HG03469 (cell line): ENCODE results near the gene PDE6B.
A peak's percentile ranks its signal among the peaks of the same experiment; 100 is the strongest.
"Not testable (repeated sequence)": the region's sequence is repeated elsewhere in the genome, so short reads cannot be mapped to it uniquely, and the experiment has no call there.

Experiments used
- ATAC-seq: cut with Tn5 transposase; IDR thresholded peaks from one replicate; pipeline ENCODE4 v1.9.1; 2021; ENCODE audit warnings: mild to moderate bottlenecking, moderate library complexity, moderate number of reproducible peaks; ENCODE audit not compliant: unreplicated experiment

The PDE6B gene

DNA sequence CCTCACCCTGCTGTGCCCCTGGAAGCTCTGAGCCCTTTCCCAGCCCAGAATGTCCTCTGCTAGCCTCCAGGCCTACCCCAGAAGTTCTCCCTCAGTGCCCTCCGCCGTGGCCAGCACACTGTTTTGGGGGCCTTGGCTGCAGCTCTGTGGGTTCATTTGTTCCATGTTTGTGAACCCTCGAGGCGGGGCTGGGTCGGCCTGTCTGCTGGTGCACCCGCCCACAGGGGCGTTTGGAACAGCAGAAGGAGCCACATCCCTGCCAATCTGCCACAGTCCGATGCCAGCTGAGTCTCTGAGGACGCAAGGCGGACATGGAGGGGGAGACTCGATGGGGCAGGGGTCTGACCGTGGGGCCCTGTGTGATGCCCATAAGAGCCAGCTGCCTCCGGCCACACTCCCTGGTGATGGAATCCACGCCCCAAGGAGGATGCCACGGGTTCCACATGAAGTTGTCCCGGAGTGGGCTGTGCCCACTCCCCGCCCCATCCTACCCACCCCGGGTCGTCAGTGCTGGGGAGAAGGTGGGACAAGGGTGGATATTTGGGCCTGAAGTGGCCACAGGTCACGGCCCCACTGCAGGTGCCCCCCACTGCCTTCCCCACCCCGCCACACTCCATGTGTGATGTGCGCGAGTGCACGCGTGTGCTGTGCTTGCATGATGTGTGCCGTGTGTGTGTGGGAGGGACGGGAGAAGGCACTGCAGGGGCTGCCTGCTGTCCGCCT lies 41.6 kb downstream of the PDE6B start:
- ATAC-seq: no peak

DNA sequence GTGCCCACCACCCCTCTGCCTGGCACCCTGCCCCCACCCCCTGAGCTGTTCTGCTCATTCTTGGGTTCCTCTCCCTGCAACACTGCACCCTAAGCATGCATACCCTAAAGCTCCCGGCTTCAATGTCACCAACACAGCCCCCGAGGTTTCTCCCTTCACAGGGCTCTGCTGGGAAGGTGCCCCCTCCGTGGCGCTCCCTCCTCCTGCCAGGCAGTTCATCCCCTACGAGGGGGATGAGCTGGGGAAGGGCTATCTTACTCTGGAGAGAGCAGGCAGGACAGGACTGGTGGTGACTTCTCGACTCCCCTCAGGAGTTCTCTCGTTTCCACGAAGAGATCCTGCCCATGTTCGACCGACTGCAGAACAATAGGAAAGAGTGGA lies 42.2 kb downstream of the PDE6B start:
- no peak for ATAC-seq

DNA sequence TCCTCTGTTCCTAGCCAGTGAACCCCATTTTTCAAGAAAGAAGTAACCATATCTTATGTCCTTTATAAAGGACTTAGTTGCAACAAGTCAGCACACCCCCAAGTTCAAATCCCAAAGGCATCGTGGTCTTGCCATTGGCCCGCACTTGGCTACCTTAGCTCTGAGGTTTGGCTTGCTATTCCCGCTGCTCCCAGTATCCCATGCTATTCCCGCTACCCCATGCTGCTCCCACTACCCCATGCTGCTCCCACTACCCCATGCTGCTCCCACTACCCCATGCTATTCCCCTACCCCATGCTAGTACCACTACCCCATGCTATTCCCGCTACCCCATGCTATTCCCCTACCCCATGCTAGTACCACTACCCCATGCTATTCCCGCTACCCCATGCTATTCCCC lies 42.8 kb downstream of the PDE6B start:
- not testable (repeated sequence) for ATAC-seq

DNA sequence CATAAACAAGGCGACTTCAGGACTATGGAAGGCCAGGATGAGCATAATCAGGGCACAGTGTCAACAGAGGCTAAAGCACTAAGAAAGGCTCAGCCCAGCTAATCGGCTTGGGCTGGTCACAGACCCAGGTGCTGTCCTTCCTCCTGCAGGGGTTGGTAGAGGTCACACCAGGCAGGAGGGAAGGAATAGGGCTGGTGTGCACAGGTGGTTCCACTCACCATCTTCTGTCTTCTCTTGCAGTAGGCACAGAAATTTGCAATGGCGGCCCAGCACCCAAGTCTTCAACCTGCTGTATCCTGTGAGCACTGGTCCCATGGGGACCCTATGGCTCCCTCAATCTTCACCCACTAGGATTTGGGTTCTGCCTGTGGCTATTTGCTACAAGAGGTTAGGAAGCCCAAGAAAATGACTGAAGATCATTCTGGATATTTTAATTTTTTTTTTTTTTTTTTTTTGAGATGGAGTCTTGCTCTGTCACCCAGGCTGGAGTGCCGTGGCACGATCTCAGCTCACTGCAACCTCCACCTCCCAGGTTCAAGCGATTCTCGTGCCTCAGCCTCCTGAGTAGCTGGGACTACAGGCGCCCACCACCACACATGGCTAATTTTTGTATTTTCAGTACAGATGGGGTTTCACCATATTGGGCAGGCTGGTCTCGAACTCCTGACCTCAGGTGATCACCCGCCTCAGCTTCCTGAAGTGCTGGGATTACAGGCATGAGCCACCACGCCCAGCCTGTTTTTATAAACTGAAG lies 44.6 kb downstream of the PDE6B start:
- ATAC-seq: not testable (repeated sequence)

DNA sequence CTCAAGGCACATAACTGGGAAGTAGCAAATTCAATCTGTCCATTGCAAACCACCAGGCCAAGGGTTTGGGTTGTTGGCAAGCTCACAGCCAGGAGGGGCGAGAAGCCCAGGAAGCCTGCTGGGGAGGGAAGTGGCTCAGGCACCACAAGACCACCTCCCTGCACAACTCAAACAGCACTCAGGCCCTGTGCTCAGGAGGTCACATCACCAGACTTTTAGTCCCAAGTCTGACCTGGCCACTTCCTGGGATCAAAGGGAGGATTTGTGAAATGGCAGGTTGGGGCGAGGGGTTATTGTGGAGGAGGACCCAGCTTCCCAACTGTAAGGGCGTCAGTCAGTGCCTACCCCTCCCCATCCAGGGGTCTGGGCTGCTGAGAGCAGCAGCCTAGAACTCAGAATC lies 46.4 kb downstream of the PDE6B start:
- ATAC-seq: no peak

DNA sequence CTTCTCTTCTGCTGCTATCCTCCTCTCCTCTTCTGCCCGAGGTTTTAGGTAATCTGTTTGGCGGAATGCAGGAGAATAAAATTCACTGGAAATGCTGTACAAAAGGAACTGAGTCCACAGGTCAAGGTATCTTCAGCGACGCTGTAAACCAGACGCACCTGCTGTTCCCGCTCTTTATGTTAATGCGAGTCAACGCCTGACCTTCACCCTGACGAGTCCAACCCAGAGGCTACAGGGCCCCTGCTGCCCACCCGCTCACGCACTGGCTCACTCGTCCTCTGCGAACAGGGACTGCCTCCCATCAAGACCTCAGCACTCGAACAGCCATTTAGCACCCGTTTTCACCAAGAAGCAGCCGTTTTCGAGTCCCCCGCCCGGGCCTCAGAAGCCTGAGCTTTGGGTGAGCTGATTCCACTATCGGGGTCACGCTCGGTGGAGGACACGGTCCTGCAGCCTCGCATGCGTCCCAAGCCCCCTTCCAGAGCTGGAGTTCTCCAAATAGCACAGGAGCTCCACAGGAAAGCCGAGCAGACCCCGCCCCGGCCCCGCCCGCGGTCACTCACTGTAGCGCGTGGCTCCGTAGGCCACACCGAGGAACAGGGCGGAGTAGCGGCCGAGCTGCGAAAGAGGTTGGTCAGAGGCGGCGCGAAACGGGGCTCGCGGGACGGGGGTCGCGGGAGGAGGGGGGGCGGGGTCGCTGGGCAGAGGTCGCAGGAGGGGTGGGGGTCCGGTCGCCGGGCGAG lies 48.1 kb downstream of the PDE6B start:
- no peak for ATAC-seq

DNA sequence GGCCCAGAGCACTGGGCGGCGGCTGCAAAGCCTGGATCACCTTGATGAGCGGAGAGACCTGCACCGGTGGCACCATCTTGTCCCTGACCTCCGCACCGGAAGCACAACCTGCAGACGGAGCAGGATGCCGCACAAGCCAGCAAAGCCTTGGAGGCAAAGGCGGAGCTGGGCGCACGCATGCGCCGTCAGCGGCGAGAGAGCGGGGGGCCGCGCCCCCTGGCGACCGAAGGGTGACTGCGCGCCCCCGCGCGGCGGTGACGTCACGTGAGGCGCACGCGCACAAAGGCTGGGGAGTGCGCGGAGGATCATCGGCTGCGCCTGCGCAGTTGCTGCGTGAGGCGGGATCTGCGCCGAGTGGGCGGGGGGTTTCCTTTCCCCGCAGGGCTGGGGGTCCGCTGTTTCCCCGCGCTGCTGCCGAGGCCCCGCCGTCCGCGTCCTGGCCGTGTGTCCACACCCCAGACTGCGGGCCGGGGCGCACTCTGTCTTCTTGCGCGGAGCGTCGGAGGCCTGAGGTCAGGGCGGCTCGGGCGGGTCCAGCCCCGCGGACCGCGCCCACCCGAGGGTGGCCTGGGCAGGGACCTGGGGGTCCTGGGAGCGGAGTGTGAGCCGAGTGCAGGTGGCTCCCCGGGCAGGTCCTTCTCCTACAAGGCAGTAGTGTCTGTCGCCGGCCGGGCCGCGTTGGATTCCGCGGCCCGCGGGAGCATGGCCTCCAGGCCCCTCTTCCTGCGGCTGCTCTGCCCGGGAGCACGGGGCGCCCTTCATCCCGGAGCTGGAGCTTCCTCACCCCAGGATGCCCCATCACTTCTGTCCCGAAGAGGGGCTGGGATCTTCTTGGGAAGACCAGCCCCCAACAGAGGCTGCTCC lies 49.0 kb downstream of the PDE6B start, which contains the start of the genes ATP5ME and MYL5:
Gene ATP5ME (minus strand): TSS at position 105 of the 864 bp plus-strand sequence. CDS start 29 bp downstream, at position 76.
Gene MYL5 (plus strand): TSS at position 371 of the 864 bp plus-strand sequence. CDS start 3,485 bp downstream, outside the sequence.
- peak; percentile 63 for ATAC-seq

DNA sequence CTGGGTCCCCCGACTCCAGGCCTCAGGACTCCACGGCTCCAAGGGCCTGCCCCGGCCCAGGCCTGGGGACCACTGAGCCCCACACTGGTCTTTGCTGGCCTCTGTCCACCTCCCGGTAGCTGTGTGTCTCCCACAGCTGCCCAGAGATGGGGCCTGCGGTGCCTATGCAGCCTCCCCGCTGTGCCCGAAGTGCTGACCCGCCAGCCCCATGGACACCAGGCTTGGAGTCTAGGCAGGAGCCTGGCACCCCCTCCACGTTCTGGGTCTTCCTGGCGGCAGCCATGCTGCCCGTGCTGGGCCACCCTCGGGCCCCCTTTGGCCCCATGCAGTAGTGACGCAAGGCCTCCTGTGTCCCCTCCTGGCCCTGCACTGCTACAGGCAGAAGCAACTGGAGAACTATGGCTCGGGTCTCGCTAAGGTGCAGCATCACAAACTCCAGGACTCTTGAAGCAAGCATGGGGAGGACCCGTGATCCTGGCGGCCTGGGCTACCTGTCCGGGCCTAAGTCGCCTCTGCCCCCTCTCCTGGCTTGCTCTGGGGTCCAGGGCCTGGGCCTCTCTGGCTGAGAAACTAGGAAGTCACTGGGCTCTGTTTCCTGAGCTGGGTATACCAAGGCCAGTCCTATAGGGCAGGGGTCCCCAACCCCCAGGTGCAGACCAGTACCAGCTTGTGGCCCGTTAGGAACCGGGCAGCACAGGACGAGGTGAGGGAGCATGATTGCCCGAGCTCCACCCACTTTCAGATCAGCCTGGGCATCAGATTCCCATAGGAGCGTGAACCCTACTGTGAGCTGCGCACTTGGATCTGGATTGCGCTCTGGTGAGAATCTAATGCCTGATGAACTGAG lies 49.9 kb downstream of the PDE6B start:
- ATAC-seq: no peak

DNA sequence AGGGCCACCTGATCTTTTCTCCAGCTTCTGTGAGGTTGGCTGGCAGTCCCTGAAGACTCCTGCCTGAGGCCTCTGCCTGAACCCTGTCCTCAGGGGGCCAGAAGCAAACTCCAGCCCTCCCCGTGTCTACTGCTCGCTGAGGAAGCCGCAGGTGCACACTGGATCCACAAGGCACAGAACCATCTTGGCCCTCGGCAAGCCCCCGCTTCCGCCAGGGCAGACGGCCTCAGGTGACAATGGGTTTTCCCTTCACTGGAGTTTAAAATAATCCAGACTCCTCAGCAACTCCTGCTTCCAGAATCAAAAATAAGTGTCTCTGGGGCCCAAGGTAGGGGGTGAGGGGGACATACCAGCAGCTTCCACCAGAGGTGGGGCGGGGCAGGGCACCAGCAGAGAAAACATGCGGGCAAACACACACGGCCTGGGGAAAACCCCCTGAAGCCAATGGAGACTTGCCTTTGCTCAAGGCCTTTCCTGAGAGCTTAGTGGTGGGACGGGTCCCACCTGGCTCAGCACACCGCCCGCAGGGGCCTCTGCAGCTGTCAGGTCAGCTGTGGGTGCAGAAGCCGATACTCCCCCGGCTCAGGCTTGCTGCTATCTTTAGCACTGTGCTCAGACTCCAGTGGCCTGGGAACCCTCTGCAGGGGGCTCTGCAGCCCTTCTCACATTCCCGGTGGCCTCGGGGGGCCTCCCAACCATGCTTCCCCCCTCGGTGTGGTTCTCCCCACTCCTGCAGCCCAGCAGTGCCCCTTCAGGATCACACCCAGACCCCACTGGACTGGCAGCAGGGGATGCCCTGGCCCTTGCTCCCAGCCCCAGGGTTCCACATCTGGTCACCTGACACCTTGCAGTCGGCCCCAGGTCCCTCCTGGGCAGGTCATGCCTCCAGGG lies 50.9 kb downstream of the PDE6B start:
- ATAC-seq: no peak

DNA sequence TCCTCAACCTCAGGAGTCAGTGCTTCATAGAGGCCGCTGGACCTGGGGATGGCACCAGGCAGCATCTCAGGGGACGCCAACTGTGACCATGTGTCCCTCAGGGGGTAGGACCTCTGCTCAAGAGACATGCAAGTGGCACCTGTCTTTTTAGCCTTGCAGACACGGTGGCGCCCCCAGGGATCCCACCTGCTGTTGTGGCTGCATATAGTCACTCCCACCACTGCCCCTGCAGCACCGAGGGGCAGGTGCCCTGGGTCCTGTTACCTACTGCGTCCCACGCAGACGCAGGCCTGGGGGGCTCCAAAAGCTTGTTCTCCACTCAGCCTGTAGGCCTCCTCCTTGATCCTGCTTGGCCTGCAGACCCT lies 51.5 kb downstream of the PDE6B start:
- no peak for ATAC-seq

DNA sequence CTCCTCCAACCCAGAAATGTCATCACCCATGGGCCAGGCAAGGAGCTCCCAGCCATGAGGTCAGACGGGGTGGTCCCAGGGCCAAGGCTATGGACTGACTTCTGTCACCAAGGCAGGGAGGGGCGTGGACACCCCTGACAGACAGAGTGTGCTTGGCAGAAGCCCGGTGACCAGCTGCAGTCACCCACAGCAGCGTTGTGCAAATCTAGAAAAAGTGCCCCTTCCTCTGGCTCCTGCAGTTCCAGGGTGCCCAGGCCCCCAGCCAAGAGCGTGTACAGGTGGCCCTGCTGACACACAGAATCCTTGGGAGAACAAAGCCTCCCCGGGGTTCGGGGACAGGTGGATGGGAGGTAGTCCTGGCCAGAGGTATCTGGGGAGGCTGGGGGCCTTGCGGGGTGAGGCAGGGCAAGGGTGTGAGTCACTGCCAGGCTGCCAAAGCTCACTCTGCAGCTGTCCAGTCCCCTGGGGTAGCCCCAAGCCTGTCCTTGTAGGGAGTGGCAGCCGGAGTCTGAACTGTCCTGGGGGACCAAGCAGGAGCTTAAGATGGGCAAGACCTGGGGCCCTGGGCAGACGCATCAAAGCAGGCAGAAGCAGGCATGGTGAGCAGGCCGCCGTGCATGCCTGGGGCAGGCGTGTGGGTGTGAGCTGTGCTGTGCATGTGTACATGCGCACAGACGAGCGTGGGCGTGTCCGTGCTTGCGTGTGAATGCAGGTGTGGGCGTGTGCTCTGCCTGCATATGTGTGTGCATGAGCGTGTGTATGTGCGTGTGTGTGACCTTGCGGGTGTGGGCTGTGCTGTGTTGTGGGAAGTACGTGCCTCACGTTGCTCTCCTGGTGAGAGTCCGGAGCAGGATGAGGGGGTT lies 52.3 kb downstream of the PDE6B start:
- no peak for ATAC-seq

DNA sequence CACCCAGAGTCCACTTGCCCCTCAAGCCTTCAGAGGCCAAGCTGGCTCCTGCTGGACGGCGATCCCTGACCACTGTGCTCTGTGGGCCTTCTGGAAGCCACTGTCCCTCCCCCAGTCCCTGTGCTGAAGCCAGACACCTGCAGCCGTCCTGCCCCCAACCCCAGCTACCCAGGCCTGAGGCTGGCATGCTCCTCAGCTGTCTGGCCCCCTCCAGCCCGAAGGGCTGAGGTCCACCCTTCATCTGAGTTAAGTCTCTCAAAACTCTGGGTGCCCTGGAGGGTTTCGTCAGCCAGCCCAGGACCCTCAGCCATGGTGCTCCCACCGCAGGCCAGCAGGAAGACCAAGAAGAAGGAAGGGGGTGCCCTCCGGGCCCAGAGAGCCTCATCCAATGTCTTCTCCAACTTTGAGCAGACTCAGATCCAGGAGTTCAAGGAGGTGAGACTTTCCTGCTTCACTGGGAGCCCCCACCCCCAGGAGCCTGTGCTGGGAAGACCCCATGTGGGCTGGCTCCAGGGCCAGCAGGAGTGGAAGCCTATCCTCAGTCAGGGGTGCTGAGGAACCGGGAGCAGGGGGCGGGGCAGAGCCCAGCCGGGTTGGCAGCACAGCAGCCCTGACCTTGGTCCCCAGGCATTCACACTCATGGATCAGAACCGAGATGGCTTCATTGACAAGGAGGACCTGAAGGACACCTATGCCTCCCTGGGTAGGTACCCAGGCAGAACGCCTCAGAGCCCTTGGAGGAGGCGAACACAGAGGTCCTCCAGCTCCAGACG lies 53.1 kb downstream of the PDE6B start:
- no peak for ATAC-seq

DNA sequence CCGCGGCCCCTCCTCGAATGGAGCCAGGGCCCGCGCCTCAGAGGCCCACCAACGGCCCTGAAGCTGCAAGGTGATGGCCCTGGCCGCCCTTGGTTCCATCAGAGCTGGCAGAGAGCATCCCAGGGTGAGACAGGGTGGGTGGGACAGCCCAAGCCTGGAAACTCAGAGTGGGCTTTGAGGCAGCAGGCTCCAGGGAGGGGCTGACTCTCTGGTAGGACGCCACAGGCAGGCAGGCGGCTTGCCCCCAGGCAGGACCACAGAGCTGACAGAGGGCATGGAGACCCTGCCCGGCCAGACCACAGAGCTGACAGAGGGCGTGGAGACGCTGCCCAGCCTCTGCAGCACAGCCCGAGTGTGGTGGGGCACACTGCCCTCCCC lies 53.7 kb downstream of the PDE6B start:
- ATAC-seq: no peak

DNA sequence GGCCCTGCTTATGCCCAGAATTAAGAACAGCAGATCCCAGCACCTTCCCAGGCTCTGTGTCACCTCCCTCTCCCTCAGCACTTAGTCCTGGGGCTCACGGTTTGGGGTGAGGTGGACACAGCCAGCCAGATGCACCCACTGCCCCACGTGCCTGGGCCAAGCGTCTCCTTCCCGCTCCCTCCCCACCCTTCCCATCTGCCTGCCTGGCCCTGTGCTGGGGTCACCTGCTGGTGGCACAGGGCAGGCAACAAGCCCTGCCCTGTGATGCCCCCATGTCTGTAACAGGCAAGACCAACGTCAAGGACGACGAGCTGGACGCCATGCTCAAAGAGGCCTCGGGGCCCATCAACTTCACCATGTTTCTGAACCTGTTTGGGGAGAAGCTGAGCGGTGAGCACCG lies 54.3 kb downstream of the PDE6B start:
- no peak for ATAC-seq

DNA sequence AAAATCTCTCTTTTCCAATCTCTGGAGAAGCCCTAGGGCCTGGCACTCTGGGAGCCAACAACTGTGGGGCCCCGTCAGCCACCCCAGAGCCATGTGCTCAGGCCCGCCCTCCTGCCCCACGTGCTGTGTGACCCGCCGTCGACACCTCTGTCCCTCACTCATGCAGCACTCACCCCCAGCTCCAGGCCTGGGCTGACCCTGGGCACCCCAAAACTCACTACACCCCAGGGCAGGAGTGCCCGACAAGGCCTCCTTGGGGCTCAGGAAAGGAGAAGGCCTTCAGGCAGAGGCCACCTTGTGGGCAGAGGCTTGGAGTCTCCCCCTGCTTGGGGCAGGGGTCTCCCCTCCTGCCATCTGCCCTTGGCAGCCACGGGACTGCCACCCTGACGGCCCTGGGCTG lies 54.7 kb downstream of the PDE6B start:
- no peak for ATAC-seq

DNA sequence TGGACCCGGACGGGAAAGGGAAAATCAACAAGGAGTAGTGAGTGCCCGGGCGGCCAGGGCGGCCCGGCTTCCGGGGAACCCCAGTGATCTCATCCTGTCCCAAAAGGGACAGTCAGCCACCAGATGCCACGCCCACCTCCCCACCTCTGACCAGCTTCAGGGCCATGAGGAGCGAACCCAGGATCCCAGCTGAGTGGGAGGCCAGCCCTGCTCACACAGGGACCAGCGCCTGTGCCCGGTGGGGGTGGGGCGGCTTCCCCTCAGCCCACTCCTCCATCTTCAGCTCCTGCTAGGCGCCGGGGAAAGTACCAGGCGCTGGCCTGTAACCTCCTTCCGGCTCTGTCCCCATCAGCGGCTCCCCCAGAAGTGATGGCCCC lies 55.2 kb downstream of the PDE6B start:
- no peak for ATAC-seq
